Lung (tissue), 12 donors: ENCODE measurements around the gene YTHDC2. TPM values are rescaled to one million over a fixed set of nuclear protein-coding genes. Genes with fewer than 3 reads are reported as not detected.

ENCODE experiments used
- ATAC-seq: fragments of 200-7000 bp; cut with Tn5 transposase; one replicate; pipeline ENCODE4 v1.9.1; 2020; ENCODE audit warnings: moderate number of reproducible peaks; ENCODE audit not compliant: insufficient read depth, low FRiP score
- DNase-seq, 3 donors: peaks; one replicate each; pipeline ENCODE4 v3.0.0-alpha.2; 2013 to 2017
- H3K27ac ChIP-seq, 2 donors: one replicate each; pipeline ENCODE4 v1.5.1; 2013; ENCODE audit warnings: mild to moderate bottlenecking in 2 of 2, moderate library complexity in 2 of 2, control low read depth in 1 of 2, inconsistent platforms in 1 of 2, low read depth in 1 of 2, low read length in 1 of 2
- H3K27me3 ChIP-seq, 3 donors: one replicate each; pipeline ENCODE4 v1.5.1; 2013; ENCODE audit warnings: low read length in 2 of 3; ENCODE audit not compliant: control insufficient read depth in 3 of 3, insufficient read depth in 3 of 3
- H3K36me3 ChIP-seq, 4 donors: one replicate each; pipeline ENCODE4 v1.5.1; 2013; ENCODE audit warnings: low read length in 4 of 4, mild to moderate bottlenecking in 1 of 4, moderate library complexity in 1 of 4; ENCODE audit not compliant: control insufficient read depth in 4 of 4, insufficient read depth in 4 of 4
- H3K4me1 ChIP-seq, 5 donors: one replicate each; pipeline ENCODE4 v1.5.1; 2013; ENCODE audit warnings: low read length in 5 of 5, mild to moderate bottlenecking in 2 of 5, moderate library complexity in 1 of 5; ENCODE audit not compliant: control insufficient read depth in 5 of 5, insufficient read depth in 5 of 5
- H3K4me3 ChIP-seq: one replicate; pipeline ENCODE4 v1.5.1; 2013; ENCODE audit warnings: mild to moderate bottlenecking, control low read depth, moderate library complexity
- H3K9ac ChIP-seq, 2 donors: one replicate each; pipeline ENCODE4 v1.5.1; 2013; ENCODE audit warnings: low read length in 2 of 2, control low read depth in 1 of 2; ENCODE audit not compliant: insufficient read depth in 1 of 2
- H3K9me3 ChIP-seq, 4 donors: one replicate each; pipeline ENCODE4 v1.5.1; 2013; ENCODE audit warnings: low read length in 3 of 4, mild to moderate bottlenecking in 1 of 4, moderate library complexity in 1 of 4; ENCODE audit not compliant: control insufficient read depth in 4 of 4, insufficient read depth in 3 of 4
- WGBS, 2 donors: extraction: QIAGEN DNeasy Blood & Tissue Kit; methylation state at CpG; one replicate each; pipeline ENCODE4 v1.1.7; 2013; 5-methylcytosine and 5-hydroxymethylcytosine counted together
- polyA plus RNA-seq, 2 donors: library from polyadenylated mRNA; stranded (reverse); fragments of 200-250 nt; gene quantifications; one replicate each; pipeline ENCODE4 v1.2.1, GENCODE V29; 2013
- total RNA-seq, 2 donors: library from RNA; depleted of rRNA in 1 of 2; stranded (reverse); fragments of >200 nt in 1 of 2; gene quantifications; one replicate each; pipeline ENCODE4 v1.2.1, GENCODE V29; 2014 to 2021
- TF ChIP-seq, protein P1 (sequence below): IDR thresholded peaks from 2 replicates; pipeline ENCODE4 v1.5.1; 2012; ENCODE audit warnings: mild to moderate bottlenecking; ENCODE audit errors: control extremely low read depth, extremely low read depth
- donor health status: control.
- donor health status: control.
- donor health status: Bipolar disorder and iron deficiency.
- donor health status: healthy.
- donor health status: DM: yes; HTN: yes; CAD: no.

The YTHDC2 gene
- total and polyA plus RNA-seq, 4 donors = 8.4 to 49.1 (median 15.4) TPM

DNA sequence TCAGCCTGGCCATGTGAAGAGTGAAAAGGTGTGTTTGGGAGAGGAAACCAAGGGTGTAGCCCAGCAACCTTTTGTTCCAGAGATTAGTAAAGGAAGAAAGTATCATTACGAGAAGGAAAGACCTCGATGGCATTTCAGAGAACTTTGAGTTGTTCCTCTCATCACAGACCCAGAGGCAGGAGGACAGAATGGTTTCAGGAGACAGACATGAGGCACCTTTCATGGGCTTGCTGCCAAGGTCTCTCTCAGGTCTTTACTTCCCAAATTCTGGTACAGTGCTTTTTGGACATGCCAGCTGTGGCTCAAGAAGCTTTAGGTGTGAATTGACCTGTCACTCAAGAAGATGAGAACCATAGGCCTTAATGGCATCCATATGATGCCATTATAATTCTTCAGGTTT, 22.5 kb upstream of the YTHDC2 start:
- DNase-seq (no peak), ATAC-seq (no peak)
- Histone ChIP-seq H3K9me3 (peaks cover 0 to 12% (median 1%) of the 10 kb centered on the region in 4 donors), H3K9ac (no peak overlapping the region), H3K4me1 (peaks cover 0 to 11% (median 0%) of the 10 kb centered on the region in 5 donors), H3K27me3 (peaks cover 5 to 9% (median 6%) of the 10 kb centered on the region in 3 donors), H3K36me3 (no peaks in the 10 kb centered on the region), H3K4me3 (no peak overlapping the region), H3K27ac (no peak overlapping the region)
- WGBS, 2 donors = 82 to 93% methylated on average over 2 of the region's 2 CpGs
- TF ChIP-seq, protein P1, sequence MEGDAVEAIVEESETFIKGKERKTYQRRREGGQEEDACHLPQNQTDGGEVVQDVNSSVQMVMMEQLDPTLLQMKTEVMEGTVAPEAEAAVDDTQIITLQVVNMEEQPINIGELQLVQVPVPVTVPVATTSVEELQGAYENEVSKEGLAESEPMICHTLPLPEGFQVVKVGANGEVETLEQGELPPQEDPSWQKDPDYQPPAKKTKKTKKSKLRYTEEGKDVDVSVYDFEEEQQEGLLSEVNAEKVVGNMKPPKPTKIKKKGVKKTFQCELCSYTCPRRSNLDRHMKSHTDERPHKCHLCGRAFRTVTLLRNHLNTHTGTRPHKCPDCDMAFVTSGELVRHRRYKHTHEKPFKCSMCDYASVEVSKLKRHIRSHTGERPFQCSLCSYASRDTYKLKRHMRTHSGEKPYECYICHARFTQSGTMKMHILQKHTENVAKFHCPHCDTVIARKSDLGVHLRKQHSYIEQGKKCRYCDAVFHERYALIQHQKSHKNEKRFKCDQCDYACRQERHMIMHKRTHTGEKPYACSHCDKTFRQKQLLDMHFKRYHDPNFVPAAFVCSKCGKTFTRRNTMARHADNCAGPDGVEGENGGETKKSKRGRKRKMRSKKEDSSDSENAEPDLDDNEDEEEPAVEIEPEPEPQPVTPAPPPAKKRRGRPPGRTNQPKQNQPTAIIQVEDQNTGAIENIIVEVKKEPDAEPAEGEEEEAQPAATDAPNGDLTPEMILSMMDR = no peak

DNA sequence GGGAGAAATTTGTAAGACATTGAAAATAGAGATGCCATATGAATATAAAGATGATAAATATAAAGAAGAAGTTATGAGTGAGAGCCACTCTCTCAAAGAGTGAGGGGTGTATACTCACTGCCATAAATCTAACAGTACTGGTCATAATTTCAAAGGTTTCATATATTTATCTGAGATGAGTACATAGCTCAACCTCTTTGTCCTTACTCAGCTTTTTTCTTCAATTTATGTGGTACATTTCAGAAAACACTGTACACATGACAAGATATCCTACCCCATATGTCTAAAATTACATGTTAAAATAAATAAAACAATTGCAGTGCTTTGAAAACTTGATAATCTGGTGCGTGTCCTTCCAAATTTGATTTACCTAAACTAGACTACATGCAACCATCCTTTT, 20.0 kb upstream of the YTHDC2 start:
- no peak overlapping the region for H3K9ac ChIP-seq
- TF ChIP-seq, protein P1 = no peak
- H3K9me3 ChIP-seq = peaks cover 0 to 12% (median 1%) of the 10 kb centered on the region in 4 donors
- no peak overlapping the region for H3K27ac ChIP-seq
- H3K4me3 ChIP-seq = no peak overlapping the region
- no peak for DNase-seq
- H3K36me3 ChIP-seq = no peaks in the 10 kb centered on the region
- H3K27me3 ChIP-seq = peaks cover 0 to 9% (median 6%) of the 10 kb centered on the region in 3 donors
- 87 to 88% methylated on average over 1 of the region's 1 CpG for WGBS, 2 donors
- H3K4me1 ChIP-seq = peaks cover 0 to 5% (median 0%) of the 10 kb centered on the region in 5 donors
- no peak for ATAC-seq

DNA sequence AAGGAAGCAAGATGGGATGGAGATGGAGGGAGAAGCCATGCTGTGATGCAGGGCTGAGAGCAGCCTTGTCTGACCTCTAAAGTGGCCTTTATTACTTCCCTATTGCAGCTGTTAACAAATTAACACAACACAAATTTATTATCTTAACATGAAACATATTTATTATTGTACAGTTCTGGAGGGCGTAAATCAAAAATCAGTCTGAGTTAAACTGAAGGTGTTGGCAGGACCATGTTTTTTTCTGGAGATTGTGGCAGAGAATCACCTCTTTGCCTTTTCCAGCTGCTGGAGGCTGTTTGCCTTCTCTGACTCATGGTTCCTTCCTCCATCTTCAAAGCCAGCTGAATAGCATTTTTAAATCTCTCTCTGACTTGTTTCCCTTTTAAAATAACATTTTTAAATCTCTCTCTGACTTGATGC, 18.1 kb upstream of the YTHDC2 start:
- Histone ChIP-seq H3K36me3 (no peaks in the 10 kb centered on the region), H3K27me3 (peaks cover 0 to 6% (median 4%) of the 10 kb centered on the region in 3 donors), H3K9ac (no peak overlapping the region), H3K4me1 (no peaks in the 10 kb centered on the region), H3K9me3 (peaks cover 0 to 6% (median under 1%) of the 10 kb centered on the region in 4 donors), H3K4me3 (no peak overlapping the region), H3K27ac (no peak overlapping the region)
- DNase-seq (no peak), ATAC-seq (no peak)
- 78 to 91% methylated on average over 1 of the region's 1 CpG for WGBS, 2 donors
- TF ChIP-seq, protein P1 = no peak

DNA sequence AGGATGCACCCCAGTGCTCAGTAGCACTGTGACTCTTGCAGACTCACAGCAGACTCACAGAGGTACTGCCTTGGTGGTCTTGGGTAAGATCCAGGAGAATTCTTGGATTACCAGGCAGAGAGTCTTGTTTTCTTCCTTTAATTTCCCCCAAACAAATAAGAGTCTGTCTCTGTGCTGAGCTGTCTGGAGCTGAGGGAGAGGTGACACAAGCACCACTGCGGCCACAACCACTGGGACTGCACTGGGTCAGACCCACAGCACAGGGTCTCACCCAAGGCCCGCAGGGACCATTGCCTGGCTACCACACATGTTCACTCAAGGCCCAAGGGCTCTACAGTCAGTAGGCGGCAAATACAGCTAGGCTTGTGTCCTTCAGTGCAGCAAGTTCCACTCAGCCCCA, 11.4 kb upstream of the YTHDC2 start:
- TF ChIP-seq, protein P1 = no peak
- H3K9me3 ChIP-seq = peaks cover 0 to 4% (median 0%) of the 10 kb centered on the region in 4 donors
- H3K4me1 ChIP-seq = peaks cover 0 to 2% (median 0%) of the 10 kb centered on the region in 5 donors
- no peak overlapping the region for H3K27ac ChIP-seq
- DNase-seq (no peak), ATAC-seq (no peak)
- 96 to 100% methylated on average over 3 of the region's 3 CpGs for WGBS, 2 donors
- no peak overlapping the region for H3K9ac ChIP-seq
- H3K4me3 ChIP-seq = no peak overlapping the region
- H3K27me3 ChIP-seq = peaks cover 0 to 3% (median 0%) of the 10 kb centered on the region in 3 donors
- no peaks in the 10 kb centered on the region for H3K36me3 ChIP-seq
